ENCODE measurements around the gene FIP1L1.

GRCh38 chr4:53421791-53422190 lies 44.4 kb downstream of the FIP1L1 start:
- no peak for TF ChIP-seq CTCF (IDR thresholded peaks at IDR 0.05)
- TF ChIP-seq TEAD4 (CRISPR knock-in tag; IDR thresholded peaks at IDR 0.05): no peak
- TF ChIP-seq NR3C1 (CRISPR knock-in tag; conservative IDR thresholded peaks at IDR 0.05; ENCODE audit: low read depth): no peak
- no peak for TF ChIP-seq NFYB (CRISPR knock-in tag; conservative IDR thresholded peaks at IDR 0.05; ENCODE audit: low read depth)
- no peak for TF ChIP-seq ZNF263 (CRISPR knock-in tag; IDR thresholded peaks at IDR 0.05; ENCODE audit: low read depth)
- no peak for TF ChIP-seq FOXK1 (CRISPR knock-in tag; IDR thresholded peaks at IDR 0.05)
- TF ChIP-seq CREB1 (CRISPR knock-in tag; IDR thresholded peaks at IDR 0.05): no peak
- no peak for TF ChIP-seq ZNF423 (CRISPR knock-in tag; IDR thresholded peaks at IDR 0.05)
- no peak for TF ChIP-seq USF2 (CRISPR knock-in tag; IDR thresholded peaks at IDR 0.05)
- no peak for TF ChIP-seq PREB (CRISPR knock-in tag; IDR thresholded peaks at IDR 0.05; ENCODE audit: borderline replicate concordance)

Data from WTC11 (cell line).